IPS-18a (cell line): Measurements from ENCODE around the gene BARHL1.

ENCODE experiments used
- H3K27ac ChIP-seq: one replicate; pipeline ENCODE4 v1.5.1; 2013; ENCODE audit warnings: low read length
- H3K27me3 ChIP-seq: one replicate; pipeline ENCODE4 v1.6.1; 2013; ENCODE audit warnings: mild to moderate bottlenecking, low read length; ENCODE audit not compliant: control insufficient read depth, insufficient read depth
- H3K36me3 ChIP-seq: one replicate; pipeline ENCODE4 v1.6.1; 2013; ENCODE audit warnings: low read depth, low read length; ENCODE audit not compliant: control insufficient read depth
- H3K4me1 ChIP-seq: one replicate; pipeline ENCODE4 v1.6.1; 2013; ENCODE audit warnings: low read depth, low read length; ENCODE audit not compliant: control insufficient read depth
- H3K4me3 ChIP-seq: one replicate; pipeline ENCODE4 v1.5.1; 2013; ENCODE audit warnings: low read length
- H3K9ac ChIP-seq: one replicate; pipeline ENCODE4 v1.6.1; 2013; ENCODE audit warnings: mild to moderate bottlenecking, low read length, moderate library complexity
- H3K9me3 ChIP-seq: one replicate; pipeline ENCODE4 v1.6.1; 2013; ENCODE audit warnings: low read depth, low read length; ENCODE audit not compliant: control insufficient read depth

The BARHL1 gene

DNA sequence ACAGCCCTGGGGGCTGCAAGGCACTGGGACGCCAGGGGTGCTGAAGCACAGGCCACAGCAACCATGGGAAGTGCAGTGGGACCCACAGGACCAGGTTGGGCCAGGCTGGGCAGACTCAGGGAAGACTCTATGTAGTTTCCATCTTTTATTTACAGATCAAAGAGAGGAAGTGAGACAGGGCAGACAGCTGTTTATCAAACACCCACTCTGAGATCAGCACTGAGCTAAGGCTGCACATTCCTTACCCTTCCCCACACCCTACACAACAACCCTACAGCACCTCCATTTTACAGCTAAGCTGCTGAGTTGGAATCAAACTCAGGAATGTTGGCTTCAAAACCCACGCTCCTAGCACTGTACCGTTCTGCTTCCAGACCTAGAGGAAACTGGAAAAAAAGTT lies 19.8 kb downstream of the BARHL1 start:
- Histone ChIP-seq H3K4me3 (no peak overlapping the region), H3K27me3 (no peaks in the 10 kb centered on the region), H3K4me1 (peaks cover 3% of the 10 kb centered on the region), H3K36me3 (peaks cover 8% of the 10 kb centered on the region), H3K9ac (no peak overlapping the region), H3K9me3 (no peaks in the 10 kb centered on the region), H3K27ac (no peak overlapping the region)

DNA sequence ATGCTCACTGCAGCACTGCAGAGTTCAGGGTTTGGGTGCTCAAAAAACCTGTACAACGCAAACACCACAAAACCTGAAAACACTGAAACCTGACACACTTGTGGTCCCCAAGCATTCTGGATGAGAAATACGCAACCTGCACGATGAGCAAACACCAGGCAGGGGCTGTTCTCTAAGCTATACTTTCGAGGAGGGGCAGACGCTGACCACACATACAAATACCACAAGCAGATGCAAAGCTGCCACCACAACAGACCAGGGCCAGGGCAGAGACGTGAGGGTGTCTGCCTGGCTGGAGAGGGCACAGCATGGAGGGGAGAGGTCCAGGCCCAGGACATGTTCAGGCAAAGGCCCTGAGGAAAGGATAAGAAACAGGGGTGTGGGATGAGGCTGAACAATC lies 23.0 kb downstream of the BARHL1 start:
- no peak overlapping the region for H3K4me3 ChIP-seq
- H3K4me1 ChIP-seq, result no peaks in the 10 kb centered on the region
- H3K36me3 ChIP-seq, result peaks cover 21% of the 10 kb centered on the region
- no peak overlapping the region for H3K9ac ChIP-seq
- H3K27me3 ChIP-seq, result no peaks in the 10 kb centered on the region
- H3K9me3 ChIP-seq, result no peaks in the 10 kb centered on the region
- H3K27ac ChIP-seq, result no peak overlapping the region

- H3K9me3 ChIP-seq, result no peaks in the 10 kb centered on the region
- no peak overlapping the region for H3K9ac ChIP-seq
- peaks cover 28% of the 10 kb centered on the region for H3K36me3 ChIP-seq
- no peaks in the 10 kb centered on the region for H3K4me1 ChIP-seq
- H3K27ac ChIP-seq, result no peak overlapping the region
- no peak overlapping the region for H3K4me3 ChIP-seq
- no peaks in the 10 kb centered on the region for H3K27me3 ChIP-seq
Measured at GRCh38 chr9:132606066-132606465, 23.7 kb downstream of the BARHL1 start.

DNA sequence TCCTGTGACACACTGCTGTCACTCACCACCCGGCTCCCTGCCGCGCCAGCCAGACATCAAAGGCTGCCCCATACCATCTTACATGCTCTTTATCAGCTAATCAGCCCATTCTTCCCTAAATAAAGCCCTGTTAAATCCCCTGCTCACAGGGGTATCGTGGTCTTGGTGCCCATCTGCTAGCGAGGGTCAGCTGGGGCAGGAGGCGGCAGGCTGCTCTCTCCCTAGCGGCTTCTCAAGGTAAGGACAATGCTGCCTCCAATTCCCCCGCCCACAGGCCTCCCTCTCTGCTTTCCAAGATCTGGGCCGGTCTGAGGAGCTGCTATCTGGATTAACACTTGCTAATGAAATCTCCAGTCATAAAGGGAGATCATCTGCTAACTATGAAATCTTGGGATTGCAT lies 26.8 kb downstream of the BARHL1 start:
- H3K4me1 ChIP-seq, result no peaks in the 10 kb centered on the region
- H3K36me3 ChIP-seq, result peaks cover 43% of the 10 kb centered on the region
- no peak overlapping the region for H3K27ac ChIP-seq
- H3K27me3 ChIP-seq, result no peaks in the 10 kb centered on the region
- no peak overlapping the region for H3K4me3 ChIP-seq
- H3K9ac ChIP-seq, result no peak overlapping the region
- H3K9me3 ChIP-seq, result no peaks in the 10 kb centered on the region

GRCh38 chr9:132609829-132610228 lies 27.4 kb downstream of the BARHL1 start:
- peaks cover 49% of the 10 kb centered on the region for H3K36me3 ChIP-seq
- H3K4me1 ChIP-seq, result no peaks in the 10 kb centered on the region
- H3K27me3 ChIP-seq, result no peaks in the 10 kb centered on the region
- no peaks in the 10 kb centered on the region for H3K9me3 ChIP-seq
- no peak overlapping the region for H3K27ac ChIP-seq
- no peak overlapping the region for H3K4me3 ChIP-seq
- no peak overlapping the region for H3K9ac ChIP-seq

GRCh38 chr9:132610661-132611060 lies 28.3 kb downstream of the BARHL1 start:
- Histone ChIP-seq H3K9me3 (no peaks in the 10 kb centered on the region), H3K4me3 (no peak overlapping the region), H3K27me3 (no peaks in the 10 kb centered on the region), H3K4me1 (peaks cover 4% of the 10 kb centered on the region), H3K36me3 (peaks cover 58% of the 10 kb centered on the region), H3K9ac (no peak overlapping the region), H3K27ac (no peak overlapping the region)

DNA sequence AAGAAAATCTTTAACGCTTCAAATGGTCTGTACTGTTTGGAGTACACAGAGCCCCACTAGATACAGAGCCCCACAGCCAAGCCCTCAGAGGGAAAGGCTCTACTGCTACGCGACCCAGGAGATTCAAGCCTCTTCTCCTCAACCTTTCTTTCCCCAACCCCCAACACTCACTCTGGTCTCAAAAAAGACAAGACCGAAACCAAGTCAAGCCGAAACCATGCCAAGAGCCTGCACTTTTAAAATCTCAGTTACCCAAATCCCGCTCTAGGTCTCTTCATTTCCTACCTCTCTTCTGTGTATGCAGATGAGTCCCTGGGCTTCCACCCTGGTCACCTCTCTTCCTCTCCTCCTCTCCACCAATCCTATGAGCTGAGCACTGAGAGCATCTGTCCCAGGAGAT lies 31.9 kb downstream of the BARHL1 start:
- no peak overlapping the region for H3K9ac ChIP-seq
- peaks cover 8% of the 10 kb centered on the region for H3K4me1 ChIP-seq
- no peak overlapping the region for H3K27ac ChIP-seq
- H3K27me3 ChIP-seq, result no peaks in the 10 kb centered on the region
- no peaks in the 10 kb centered on the region for H3K9me3 ChIP-seq
- H3K36me3 ChIP-seq, result peaks cover 65% of the 10 kb centered on the region
- no peak overlapping the region for H3K4me3 ChIP-seq

DNA sequence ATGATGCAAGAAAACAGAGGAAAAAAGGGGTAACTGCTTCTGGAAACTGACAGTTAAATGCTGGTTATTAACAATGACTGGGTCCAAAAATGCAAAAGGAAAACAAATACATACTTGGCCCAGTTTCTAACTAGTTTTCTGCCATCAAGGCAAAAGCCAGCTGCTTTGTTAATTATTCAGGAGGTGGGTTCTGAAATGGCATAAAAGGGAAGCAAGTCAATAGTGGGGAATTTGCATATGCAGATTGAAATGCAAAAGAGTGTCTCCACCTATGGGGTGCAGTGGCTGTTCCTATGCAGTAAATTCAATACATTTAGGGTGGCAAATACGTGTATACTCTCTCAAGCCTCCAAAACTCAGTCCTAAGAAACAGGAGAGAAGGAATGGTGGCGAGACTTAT lies 33.4 kb downstream of the BARHL1 start:
- Histone ChIP-seq H3K4me3 (no peak overlapping the region), H3K27ac (no peak overlapping the region), H3K9me3 (no peaks in the 10 kb centered on the region), H3K27me3 (no peaks in the 10 kb centered on the region), H3K9ac (no peak overlapping the region), H3K36me3 (peaks cover 59% of the 10 kb centered on the region), H3K4me1 (peaks cover 8% of the 10 kb centered on the region)

- Histone ChIP-seq H3K4me3 (no peak overlapping the region), H3K4me1 (peaks cover 8% of the 10 kb centered on the region), H3K27ac (no peak overlapping the region), H3K27me3 (no peaks in the 10 kb centered on the region), H3K9ac (no peak overlapping the region), H3K36me3 (peaks cover 49% of the 10 kb centered on the region), H3K9me3 (no peaks in the 10 kb centered on the region)
Measured at GRCh38 chr9:132616725-132617124, 34.3 kb downstream of the BARHL1 start.

DNA sequence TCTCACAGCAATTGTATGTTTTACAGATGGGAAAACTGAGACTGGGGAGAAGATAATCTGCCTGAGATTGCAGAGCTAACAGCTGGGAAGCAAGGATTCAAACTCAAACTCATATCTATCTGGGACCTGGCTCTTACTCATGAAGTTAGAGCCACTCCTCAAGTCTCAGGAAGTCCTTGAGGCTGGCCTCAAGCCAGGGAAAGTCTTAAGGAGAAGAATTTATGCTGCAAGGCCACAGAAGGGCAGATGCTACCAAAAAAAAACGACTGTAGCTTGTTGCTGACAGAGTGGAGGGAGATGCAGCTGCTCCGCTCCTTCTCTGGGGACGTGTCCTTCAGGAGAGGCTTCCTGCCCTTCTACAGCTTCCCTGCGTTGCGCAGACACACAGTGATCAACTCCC lies 39.8 kb downstream of the BARHL1 start:
- no peaks in the 10 kb centered on the region for H3K9me3 ChIP-seq
- H3K36me3 ChIP-seq, result peaks cover 26% of the 10 kb centered on the region
- no peaks in the 10 kb centered on the region for H3K27me3 ChIP-seq
- H3K9ac ChIP-seq, result no peak overlapping the region
- no peaks in the 10 kb centered on the region for H3K4me1 ChIP-seq
- no peak overlapping the region for H3K4me3 ChIP-seq
- no peak overlapping the region for H3K27ac ChIP-seq

- Histone ChIP-seq H3K4me3 (no peak overlapping the region), H3K27ac (no peak overlapping the region), H3K9me3 (no peaks in the 10 kb centered on the region), H3K27me3 (no peaks in the 10 kb centered on the region), H3K36me3 (peaks cover 34% of the 10 kb centered on the region), H3K9ac (no peak overlapping the region), H3K4me1 (no peaks in the 10 kb centered on the region)
Measured at GRCh38 chr9:132626285-132626684, 43.9 kb downstream of the BARHL1 start.

DNA sequence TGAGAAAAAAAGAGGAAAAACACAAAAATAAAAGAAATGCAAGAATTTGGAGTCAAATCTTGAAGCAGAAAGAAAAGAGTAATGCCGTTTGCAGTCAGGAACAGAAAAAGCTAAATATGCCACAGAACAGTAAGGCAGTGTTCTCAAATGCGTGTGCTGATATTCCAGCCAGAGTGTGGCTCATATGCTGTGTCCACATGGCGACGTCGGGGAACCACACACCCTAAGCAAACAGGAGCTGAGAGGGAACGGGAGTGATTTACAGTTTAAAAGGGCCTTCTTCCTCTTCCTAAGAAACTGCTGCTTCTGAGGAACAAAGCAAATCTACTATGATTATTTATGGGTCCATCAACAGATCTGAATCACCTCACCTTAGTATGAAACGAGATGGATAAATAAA lies 44.7 kb downstream of the BARHL1 start:
- Histone ChIP-seq H3K4me3 (no peak overlapping the region), H3K9ac (no peak overlapping the region), H3K4me1 (no peaks in the 10 kb centered on the region), H3K36me3 (peaks cover 36% of the 10 kb centered on the region), H3K27ac (no peak overlapping the region), H3K9me3 (no peaks in the 10 kb centered on the region), H3K27me3 (no peaks in the 10 kb centered on the region)
